ENCODE data around the gene RIPPLY3. TPM values are rescaled to one million over a fixed set of nuclear protein-coding genes. Genes with fewer than 3 reads are reported as not detected.
A peak's percentile ranks its signal among the peaks of the same experiment; 100 is the strongest.

Gene RIPPLY3
- total and polyA plus RNA-seq, 2 donors (not counting 3 experiments of a cell fraction or from before 2014, with no cell fraction given), result 0.03 TPM; not detected in 1

DNA sequence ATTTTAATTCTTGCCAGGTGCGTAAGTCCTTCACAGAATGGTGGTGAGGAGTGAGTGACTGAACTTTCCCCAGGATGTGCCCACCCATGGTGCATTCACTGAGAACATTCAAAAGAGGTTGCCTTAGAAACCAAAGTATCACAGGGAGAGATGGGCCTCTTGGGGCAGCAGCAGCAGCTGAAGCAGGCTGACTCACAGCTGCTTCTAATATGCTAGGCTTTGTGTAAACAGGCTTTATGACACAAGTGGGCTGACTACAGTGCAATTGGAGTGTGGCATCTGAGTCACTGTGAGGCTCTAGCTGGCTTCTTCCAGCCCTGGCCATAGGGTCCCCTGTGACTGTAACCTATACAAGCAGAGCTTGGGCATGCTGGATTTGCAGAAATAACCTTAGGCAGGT is 53.8 kb downstream of the RIPPLY3 start:
- CTCF ChIA-PET, result interaction anchor here (0.6 to 1.7 kb wide), 3 partner anchors 9 to 83 kb away, joined by 3 to 5 read pairs (median 3); no protein-coding TSS in a partner anchor
- no TSS peak for BruUV-seq (replicated peaks)
- no peak overlapping the region for H3K4me2 ChIP-seq (ENCODE audit: insufficient read depth, low read length)
- no peaks in the 10 kb centered on the region for H3K9me3 ChIP-seq (replicated peaks; ENCODE audit: control insufficient read depth, insufficient read depth, low read length)
- TF ChIP-seq JUN (IDR thresholded peaks at IDR 0.05; ENCODE audit: borderline replicate concordance, insufficient read depth, insufficient read length, low read depth) (peak; percentile 35), FOS (IDR thresholded peaks at IDR 0.05; ENCODE audit: borderline replicate concordance, insufficient read depth, low read length) (peak; percentile 90), MYC (IDR thresholded peaks at IDR 0.05; ENCODE audit: low read depth, low read length) (no peak)
- no peak overlapping the region for H3K27ac ChIP-seq (ENCODE audit: insufficient read depth, low read depth, low read length)
- dilution Hi-C loops (cut with MboI; ENCODE audit: extremely low pct_ligation_motif_present, low sequenced_read_pairs), result no loop called here
- peaks cover 0 to under 1% of the 10 kb centered on the region in 2 experiments for H3K27me3 ChIP-seq (ENCODE audit: control insufficient read depth in 2 of 2, insufficient read depth in 2 of 2, low read length in 2 of 2)
- no peaks in the 10 kb centered on the region for H4K20me1 ChIP-seq (replicated peaks; ENCODE audit: control insufficient read depth, extremely low read depth, insufficient read depth, low read length)
- no peak overlapping the region for H2AFZ ChIP-seq (ENCODE audit: low read depth, low read length)
- DNase-seq (ENCODE audit: low read depth, low spot score) (peak; percentile 77), FAIRE-seq (peak; percentile 95)
- H3K4me1 ChIP-seq (ENCODE audit: control insufficient read depth, extremely low read depth, insufficient read depth, low read length), result peaks cover 4% of the 10 kb centered on the region
- intact Hi-C loops (cut with micrococcal nuclease), result no loop called here
- no peaks in the 10 kb centered on the region for H3K79me2 ChIP-seq (ENCODE audit: control insufficient read depth, insufficient read depth, low read length)
- no peaks in the 10 kb centered on the region for H3K36me3 ChIP-seq (ENCODE audit: control insufficient read depth in 2 of 2, extremely low read depth in 1 of 2, insufficient read depth in 2 of 2, low read length in 2 of 2)
- POLR2A ChIA-PET, result no interaction called here
- no peak overlapping the region for H3K9ac ChIP-seq (replicated peaks; ENCODE audit: extremely low read depth, insufficient read depth, low read length)
- no peaks in the 10 kb centered on the region for H3K9me1 ChIP-seq (replicated peaks; ENCODE audit: control insufficient read depth, extremely low read depth, insufficient read depth, low read length)
- no peak overlapping the region for H3K4me3 ChIP-seq (replicated peaks in 1 of 3; ENCODE audit: insufficient read depth in 1 of 3, low read depth in 1 of 3, low read length in 3 of 3)

DNA sequence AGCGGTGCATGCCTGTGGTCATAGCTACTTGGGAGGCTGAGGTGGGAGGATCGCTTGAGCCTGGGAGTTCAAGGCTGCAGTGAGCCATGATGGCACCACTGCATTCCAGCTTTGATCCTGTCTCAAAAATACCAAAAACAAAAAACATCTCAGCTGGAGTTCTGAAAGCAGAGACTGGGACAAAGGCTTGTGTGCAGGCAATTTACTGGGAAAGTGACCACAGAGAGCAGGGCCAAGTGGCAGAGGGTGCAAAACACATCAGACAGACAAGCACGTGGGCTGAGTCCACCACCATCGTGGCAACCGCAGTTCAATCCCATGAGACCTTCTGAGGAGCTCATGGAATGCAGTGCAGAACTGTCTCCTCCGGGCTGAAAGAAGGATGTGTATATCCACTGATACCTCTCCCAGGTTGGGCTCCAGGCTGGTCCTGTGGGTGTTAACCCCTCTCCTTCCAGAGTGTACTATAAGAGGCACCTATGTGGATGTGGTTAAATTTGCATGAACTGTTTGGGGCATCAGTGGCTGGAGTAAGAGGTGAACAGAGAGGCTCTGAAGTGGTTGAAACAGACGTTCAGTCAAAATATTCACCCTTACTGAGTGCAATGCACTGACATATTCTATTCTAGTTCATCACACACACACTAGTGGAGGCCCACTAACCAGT is 55.6 kb downstream of the RIPPLY3 start:
- Histone ChIP-seq H3K4me2 (ENCODE audit: insufficient read depth, low read length) (no peak overlapping the region), H4K20me1 (replicated peaks; ENCODE audit: control insufficient read depth, extremely low read depth, insufficient read depth, low read length) (no peaks in the 10 kb centered on the region), H3K36me3 (ENCODE audit: control insufficient read depth in 2 of 2, extremely low read depth in 1 of 2, insufficient read depth in 2 of 2, low read length in 2 of 2) (no peaks in the 10 kb centered on the region), H3K9ac (replicated peaks; ENCODE audit: extremely low read depth, insufficient read depth, low read length) (no peak overlapping the region), H3K9me1 (replicated peaks; ENCODE audit: control insufficient read depth, extremely low read depth, insufficient read depth, low read length) (no peaks in the 10 kb centered on the region), H3K27ac (ENCODE audit: insufficient read depth, low read depth, low read length) (no peak overlapping the region), H3K9me3 (replicated peaks; ENCODE audit: control insufficient read depth, insufficient read depth, low read length) (no peaks in the 10 kb centered on the region), H3K4me1 (ENCODE audit: control insufficient read depth, extremely low read depth, insufficient read depth, low read length) (peaks cover 4% of the 10 kb centered on the region), H3K4me3 (replicated peaks in 1 of 3; ENCODE audit: insufficient read depth in 1 of 3, low read depth in 1 of 3, low read length in 3 of 3) (no peak overlapping the region), H3K27me3 (ENCODE audit: control insufficient read depth in 2 of 2, insufficient read depth in 2 of 2, low read length in 2 of 2) (no peaks in the 10 kb centered on the region), H2AFZ (ENCODE audit: low read depth, low read length) (no peak overlapping the region), H3K79me2 (ENCODE audit: control insufficient read depth, insufficient read depth, low read length) (no peaks in the 10 kb centered on the region)
- no TSS peak for BruUV-seq (replicated peaks)
- intact Hi-C loops (cut with micrococcal nuclease), result no loop called here
- ChIA-PET CTCF (interaction anchor here (0.7 kb wide), 1 partner anchor 733 kb away, joined by 6 read pairs; no protein-coding TSS in a partner anchor), POLR2A (no interaction called here)
- FAIRE-seq (no peak), DNase-seq (ENCODE audit: low read depth, low spot score) (no peak)
- TF ChIP-seq MYC (IDR thresholded peaks at IDR 0.05; ENCODE audit: low read depth, low read length), result no peak
- TF ChIP-seq, protein P1, sequence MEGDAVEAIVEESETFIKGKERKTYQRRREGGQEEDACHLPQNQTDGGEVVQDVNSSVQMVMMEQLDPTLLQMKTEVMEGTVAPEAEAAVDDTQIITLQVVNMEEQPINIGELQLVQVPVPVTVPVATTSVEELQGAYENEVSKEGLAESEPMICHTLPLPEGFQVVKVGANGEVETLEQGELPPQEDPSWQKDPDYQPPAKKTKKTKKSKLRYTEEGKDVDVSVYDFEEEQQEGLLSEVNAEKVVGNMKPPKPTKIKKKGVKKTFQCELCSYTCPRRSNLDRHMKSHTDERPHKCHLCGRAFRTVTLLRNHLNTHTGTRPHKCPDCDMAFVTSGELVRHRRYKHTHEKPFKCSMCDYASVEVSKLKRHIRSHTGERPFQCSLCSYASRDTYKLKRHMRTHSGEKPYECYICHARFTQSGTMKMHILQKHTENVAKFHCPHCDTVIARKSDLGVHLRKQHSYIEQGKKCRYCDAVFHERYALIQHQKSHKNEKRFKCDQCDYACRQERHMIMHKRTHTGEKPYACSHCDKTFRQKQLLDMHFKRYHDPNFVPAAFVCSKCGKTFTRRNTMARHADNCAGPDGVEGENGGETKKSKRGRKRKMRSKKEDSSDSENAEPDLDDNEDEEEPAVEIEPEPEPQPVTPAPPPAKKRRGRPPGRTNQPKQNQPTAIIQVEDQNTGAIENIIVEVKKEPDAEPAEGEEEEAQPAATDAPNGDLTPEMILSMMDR (IDR thresholded peaks at IDR 0.05; ENCODE audit: extremely low read depth in 1 of 2, insufficient read depth in 1 of 2, low read depth in 1 of 2, low read length in 2 of 2), result no peak
- TF ChIP-seq, protein P2, sequence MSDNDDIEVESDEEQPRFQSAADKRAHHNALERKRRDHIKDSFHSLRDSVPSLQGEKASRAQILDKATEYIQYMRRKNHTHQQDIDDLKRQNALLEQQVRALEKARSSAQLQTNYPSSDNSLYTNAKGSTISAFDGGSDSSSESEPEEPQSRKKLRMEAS (IDR thresholded peaks at IDR 0.05; ENCODE audit: insufficient read depth, insufficient read length), result no peak
- TF ChIP-seq EZH2 (IDR thresholded peaks at IDR 0.05; ENCODE audit: borderline replicate concordance, low read depth, low read length, severe bottlenecking), result no peak
- no peak for TF ChIP-seq FOS (IDR thresholded peaks at IDR 0.05; ENCODE audit: borderline replicate concordance, insufficient read depth, low read length)
- no peak for TF ChIP-seq JUN (IDR thresholded peaks at IDR 0.05; ENCODE audit: borderline replicate concordance, insufficient read depth, insufficient read length, low read depth)
- TF ChIP-seq POLR2A (IDR thresholded peaks at IDR 0.05; ENCODE audit: low read depth, low read length), result no peak
- TF ChIP-seq POLR2AphosphoS5 (IDR thresholded peaks at IDR 0.05; ENCODE audit: insufficient read depth, low read depth, low read length), result no peak
- TF ChIP-seq GATA2 (IDR thresholded peaks at IDR 0.05; ENCODE audit: insufficient read depth, insufficient read length, low read depth, low read length), result no peak
- dilution Hi-C loops (cut with MboI; ENCODE audit: extremely low pct_ligation_motif_present, low sequenced_read_pairs), result no loop called here
